HG03135 (cell line): ENCODE data around the gene OR1M1.
"Not testable (repeated sequence)": the region's sequence is repeated elsewhere in the genome, so short reads cannot be mapped to it uniquely, and the experiment has no call there.

Experiments used
- ATAC-seq: cut with Tn5 transposase; IDR thresholded peaks from one replicate; pipeline ENCODE4 v1.9.1; 2021; ENCODE audit warnings: mild to moderate bottlenecking, moderate library complexity; ENCODE audit not compliant: unreplicated experiment

Gene OR1M1

GRCh38 chr19:9086761-9087160, at the start of gene OR1M1:
TSS of gene OR1M1 (plus strand) at chr19:9087061. CDS start at chr19:9093245, 6,184 bp downstream.
- no peak for ATAC-seq

- no peak for ATAC-seq
Observed at GRCh38 chr19:9037400-9038062, 49.3 kb upstream of the OR1M1 start.

GRCh38 chr19:9039728-9040127, 47.1 kb upstream of the OR1M1 start:
- ATAC-seq, result no peak

GRCh38 chr19:9040131-9040530, 46.7 kb upstream of the OR1M1 start:
- ATAC-seq, result no peak

GRCh38 chr19:9041023-9041422, 45.8 kb upstream of the OR1M1 start:
- ATAC-seq, result no peak

- ATAC-seq, result no peak
Observed at GRCh38 chr19:9043524-9043923, 43.3 kb upstream of the OR1M1 start.

- ATAC-seq, result no peak
Observed at GRCh38 chr19:9044449-9044848, 42.4 kb upstream of the OR1M1 start.

GRCh38 chr19:9046694-9047093, 40.2 kb upstream of the OR1M1 start:
- no peak for ATAC-seq

- ATAC-seq, result no peak
Observed at GRCh38 chr19:9052894-9053293, 34.0 kb upstream of the OR1M1 start.

- ATAC-seq, result not testable (repeated sequence)
Observed at GRCh38 chr19:9053674-9054073, 33.2 kb upstream of the OR1M1 start.

GRCh38 chr19:9054207-9054606, 32.7 kb upstream of the OR1M1 start:
- ATAC-seq, result no peak

- ATAC-seq, result no peak
Observed at GRCh38 chr19:9054765-9055164, 32.1 kb upstream of the OR1M1 start.

- ATAC-seq, result not testable (repeated sequence)
Observed at GRCh38 chr19:9056131-9056530, 30.7 kb upstream of the OR1M1 start.

GRCh38 chr19:9057505-9058258, 29.2 kb upstream of the OR1M1 start:
- no peak for ATAC-seq

- no peak for ATAC-seq
Observed at GRCh38 chr19:9058905-9059667, 27.8 kb upstream of the OR1M1 start.

GRCh38 chr19:9060564-9061340, 26.1 kb upstream of the OR1M1 start:
- ATAC-seq, result no peak

- ATAC-seq, result no peak
Observed at GRCh38 chr19:9061879-9062278, 25.0 kb upstream of the OR1M1 start.

- no peak for ATAC-seq
Observed at GRCh38 chr19:9065457-9066014, 21.3 kb upstream of the OR1M1 start.

GRCh38 chr19:9070066-9070465, 16.8 kb upstream of the OR1M1 start:
- no peak for ATAC-seq

GRCh38 chr19:9071720-9072119, 15.1 kb upstream of the OR1M1 start:
- ATAC-seq, result not testable (repeated sequence)

GRCh38 chr19:9073806-9074205, 13.1 kb upstream of the OR1M1 start:
- no peak for ATAC-seq
